ENCODE measurements around the gene SLC46A1.
"Not testable (repeated sequence)": the region's sequence is repeated elsewhere in the genome, so short reads cannot be mapped to it uniquely, and the experiment has no call there.

SLC46A1 gene

DNA sequence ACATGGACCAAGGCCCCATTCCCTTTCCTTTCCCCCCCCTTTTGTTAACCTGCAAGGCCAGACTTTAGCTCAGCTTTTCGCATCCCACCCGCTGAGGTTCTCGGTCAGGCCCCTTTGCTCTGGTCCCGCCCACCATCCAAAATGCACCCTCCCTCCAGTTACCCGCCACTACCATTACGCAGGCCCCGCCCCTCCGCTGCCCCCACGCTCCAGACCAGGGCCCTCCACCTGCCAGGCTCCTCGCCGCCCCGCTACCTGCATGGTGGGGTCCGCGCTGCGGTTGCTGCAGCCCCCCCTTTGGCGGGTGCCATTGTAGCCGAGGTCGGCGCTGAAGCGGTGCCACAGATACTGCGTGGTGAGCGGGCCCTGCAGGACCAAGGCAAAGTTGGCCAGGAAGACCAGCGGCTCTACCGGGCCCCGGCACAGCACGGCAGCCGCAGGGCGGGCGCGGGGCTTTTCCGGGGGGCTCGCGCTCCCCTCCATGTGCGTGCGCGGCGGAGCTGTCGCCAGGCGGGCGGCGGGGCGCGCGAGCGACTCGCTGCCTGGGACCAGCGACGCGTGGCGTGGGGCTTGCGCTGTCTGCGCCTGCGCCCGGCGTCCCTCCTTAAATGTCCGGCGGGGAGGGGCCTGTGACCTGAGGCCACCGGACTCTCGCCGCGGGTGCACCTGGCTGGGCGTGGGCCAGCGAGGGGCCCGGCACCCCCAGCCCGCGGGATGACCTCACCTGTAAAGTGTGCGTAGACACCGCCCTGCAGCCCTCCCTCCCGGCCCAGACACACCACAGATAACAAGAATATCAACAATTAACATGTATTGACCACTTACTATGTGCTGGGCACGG lies at the start of gene SLC46A1:
TSS of gene SLC46A1 (minus strand) at position 581 of the 841 bp plus-strand sequence. CDS start at position 483, 98 bp downstream.
- peak; percentile 35 for DNase-seq

DNA sequence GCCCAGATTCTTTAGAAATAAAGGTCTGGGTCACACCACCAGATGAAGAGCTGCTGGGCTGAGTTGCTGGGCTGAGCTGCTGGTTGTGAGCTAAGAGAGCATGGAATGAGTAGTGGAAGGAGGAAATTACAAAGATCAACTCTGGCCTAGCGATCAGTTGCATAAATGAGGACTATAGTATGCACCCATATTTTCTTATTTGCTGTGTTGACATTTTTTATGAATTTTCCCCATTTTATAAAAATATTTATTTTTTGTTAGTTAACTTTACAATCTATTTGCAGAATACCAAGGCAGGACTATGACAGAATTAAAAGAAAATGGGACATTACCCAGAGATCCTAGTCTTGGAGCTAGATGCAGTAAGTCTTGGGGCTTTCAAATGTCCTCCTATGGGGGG lies 43.8 kb upstream of the SLC46A1 start:
- no peak for DNase-seq

DNA sequence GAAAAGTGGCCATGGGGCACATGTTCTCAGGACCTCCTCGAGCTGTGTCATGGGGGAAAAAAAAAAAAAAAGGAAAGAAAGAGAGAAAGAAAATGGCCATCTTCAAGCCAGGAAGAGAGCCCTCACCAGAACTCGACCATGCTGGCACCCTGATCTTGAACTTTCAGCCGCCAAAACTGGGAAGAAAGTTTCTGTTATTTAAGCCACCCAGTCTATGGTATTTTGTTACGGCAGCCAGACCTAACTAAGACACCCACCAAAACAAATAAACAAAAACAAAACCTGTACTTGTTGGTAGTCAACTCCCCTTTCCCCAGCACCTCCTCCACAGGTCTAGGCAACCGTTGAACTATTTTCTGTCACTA lies 41.4 kb upstream of the SLC46A1 start:
- DNase-seq = no peak

DNA sequence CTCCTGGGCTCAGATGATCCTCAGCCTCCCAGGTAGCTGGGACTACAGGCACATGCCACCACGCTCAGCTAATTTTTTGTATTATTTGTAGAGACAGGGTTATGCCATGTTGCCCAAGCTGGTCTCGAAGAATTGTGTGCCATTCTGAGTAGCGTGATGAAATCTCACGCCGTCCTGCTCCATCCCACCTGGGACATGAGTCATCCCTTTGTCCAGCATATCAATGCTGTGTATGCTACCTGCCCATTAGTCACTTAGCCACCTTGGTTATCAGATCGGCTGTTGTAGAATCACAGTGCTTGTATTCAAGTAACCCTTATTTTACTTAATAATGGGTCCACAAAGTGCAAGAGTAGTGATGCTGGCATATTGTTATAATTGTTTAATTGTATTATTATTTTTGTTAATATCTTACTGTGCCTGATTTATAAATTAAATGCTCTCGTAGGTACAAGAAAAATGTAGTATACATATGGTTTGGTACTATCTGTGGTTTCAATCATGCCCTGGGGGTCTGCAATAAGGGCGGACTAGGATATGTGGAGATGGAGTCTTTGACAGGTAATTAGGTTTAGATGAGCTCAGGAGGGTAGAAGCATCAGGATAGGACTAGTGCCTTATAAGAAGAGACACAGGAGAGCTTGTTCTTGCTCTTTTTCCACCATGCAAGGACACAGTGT lies 40.8 kb upstream of the SLC46A1 start:
- DNase-seq = no peak

DNA sequence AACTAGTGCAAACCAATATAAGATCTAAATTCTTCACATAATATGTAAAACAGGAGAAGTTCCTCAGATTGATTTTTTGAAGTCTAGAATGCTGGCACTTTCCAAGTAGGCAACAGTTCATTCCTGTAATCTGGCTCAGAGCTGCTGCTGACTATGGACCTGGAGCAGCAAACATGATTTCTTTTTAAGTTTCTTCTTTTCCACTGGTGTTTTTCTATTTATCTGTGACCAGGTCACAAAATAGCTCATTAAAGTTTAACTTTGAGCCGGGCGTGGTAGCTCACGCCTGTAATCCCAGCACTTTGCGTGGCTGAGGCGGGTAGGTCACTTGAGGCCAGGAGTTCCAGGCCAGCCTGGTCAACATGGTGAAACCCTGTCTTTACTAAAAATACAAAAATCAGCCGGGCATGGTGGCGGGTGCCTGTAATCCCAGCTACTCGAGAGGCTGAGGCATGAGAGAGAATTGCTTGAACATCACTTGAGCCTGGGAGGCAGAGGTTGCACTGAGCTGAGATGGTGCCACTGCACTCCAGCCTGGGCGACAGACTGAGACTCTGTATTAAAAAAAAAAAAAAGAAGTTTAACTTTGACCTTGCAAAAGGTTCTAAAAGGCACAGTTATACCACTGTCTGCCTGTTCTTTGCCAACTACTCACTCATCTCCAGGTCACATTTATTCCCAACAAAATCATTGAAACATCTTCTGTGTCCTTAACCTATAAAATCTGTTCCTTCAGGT lies 38.1 kb upstream of the SLC46A1 start:
- no peak for DNase-seq

DNA sequence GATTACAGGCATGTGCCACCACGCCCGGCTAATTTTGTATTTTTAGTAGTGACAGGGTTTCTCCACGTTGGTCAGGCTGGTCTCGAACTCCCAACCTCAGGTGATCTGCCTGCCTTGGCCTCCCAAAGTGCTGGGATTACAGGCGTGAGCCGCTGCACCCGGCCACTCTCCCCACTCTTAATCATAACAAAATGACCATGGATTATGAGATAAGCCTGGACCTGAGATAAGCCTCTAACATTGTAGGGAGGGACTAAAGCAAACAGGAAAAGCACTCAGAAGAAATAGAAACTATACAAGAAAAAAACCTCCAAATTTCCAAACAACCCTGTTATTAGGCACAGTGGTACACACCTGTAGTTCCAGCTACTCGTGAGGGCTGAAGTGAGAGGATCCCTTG lies 28.3 kb upstream of the SLC46A1 start:
- not testable (repeated sequence) for DNase-seq

DNA sequence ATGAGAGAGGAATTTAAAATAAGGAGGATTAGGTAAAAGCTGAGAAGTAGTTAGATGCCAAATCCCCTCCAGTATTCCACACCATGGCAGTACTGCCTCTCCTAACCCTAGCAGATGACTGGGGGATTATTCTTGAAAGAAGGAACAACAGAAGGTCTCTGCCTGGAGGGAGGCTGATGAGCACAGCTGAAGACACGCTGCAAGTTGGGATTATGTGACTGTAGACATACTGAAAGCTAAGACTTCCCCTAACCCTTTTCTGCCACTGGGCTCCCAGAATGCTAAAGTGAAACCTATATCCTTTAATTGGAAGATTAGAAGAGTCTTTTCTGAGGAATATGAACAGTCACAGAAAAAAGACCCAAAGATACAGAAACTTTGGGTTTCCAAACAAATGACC lies 27.7 kb upstream of the SLC46A1 start:
- DNase-seq = no peak

DNA sequence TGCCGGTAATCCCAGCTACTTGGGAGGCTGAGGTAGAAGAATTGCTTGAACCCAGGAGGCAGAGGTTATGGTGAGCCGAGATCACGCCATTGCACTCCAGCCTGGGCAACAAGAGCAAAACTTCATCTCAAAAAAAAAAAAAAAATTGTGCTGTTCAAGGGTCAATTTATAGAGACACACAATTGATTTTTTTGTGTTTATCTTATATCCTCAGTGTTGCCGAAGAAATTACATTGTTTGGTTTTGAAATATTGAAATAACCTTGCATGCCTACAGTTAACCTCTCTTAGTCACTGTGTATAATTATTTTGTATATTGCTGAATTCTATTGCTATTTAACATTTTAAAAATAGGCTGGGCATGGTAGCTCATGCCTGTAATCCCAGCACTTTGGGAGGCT lies 22.0 kb upstream of the SLC46A1 start:
- DNase-seq = not testable (repeated sequence)

DNA sequence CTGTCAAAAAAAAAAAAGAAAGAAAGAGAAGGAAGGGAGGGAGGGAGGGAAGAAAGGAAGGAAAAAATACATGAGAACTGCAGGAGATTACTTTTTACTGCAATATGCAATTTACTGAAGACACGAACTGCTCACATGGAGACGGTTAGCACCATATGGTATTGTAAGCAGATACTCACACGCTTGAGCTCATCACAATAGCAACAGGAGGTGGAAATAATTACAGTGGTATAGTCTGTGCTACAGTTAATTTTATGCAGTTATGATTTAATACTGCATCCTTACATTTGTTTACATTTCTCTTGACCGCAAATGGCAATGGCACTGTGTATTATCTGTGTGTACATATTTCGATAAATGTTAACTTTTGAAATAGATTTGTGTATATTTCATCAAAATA lies 21.4 kb upstream of the SLC46A1 start:
- DNase-seq = peak; percentile 71

DNA sequence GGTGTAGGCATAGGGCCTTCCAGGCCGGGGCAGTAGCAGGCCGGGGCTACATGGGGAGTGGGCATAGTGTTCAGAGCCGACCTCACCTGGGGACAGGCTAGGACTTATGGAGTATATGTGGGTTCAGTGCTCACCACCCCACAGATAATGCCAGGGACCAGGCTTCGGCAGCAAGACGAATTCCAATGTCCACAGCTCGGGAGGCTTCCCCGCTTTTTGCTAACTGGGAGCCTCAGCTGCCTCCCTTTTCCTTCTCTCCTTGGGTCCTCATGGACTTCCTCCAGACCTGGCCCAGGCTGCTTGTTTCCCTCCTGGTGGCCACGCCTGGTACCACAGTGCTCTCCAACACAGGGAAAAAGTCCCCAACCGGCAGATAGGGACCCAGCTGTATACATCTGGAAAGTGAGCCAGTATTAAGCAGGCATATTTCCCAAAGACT lies 20.1 kb upstream of the SLC46A1 start:
- no peak for DNase-seq

DNA sequence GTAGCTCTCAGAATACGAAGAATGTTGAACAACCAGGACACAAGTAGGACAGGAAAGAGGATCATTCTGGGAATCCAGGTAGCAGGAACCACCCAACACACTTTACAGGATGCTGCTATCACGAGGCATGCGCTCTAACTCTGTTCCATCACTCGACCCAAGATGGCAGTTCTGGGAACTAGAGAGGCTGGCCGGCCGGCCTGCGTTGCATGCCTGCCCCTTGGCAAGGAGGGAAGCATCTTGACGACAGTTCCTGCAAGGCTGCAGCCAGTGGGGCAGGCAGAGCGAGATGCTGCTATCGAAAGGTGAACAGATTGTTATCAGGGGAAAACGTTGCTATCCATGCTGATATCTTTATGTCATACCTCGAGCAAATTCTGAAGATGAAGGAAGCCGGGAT lies 19.2 kb upstream of the SLC46A1 start:
- no peak for DNase-seq

DNA sequence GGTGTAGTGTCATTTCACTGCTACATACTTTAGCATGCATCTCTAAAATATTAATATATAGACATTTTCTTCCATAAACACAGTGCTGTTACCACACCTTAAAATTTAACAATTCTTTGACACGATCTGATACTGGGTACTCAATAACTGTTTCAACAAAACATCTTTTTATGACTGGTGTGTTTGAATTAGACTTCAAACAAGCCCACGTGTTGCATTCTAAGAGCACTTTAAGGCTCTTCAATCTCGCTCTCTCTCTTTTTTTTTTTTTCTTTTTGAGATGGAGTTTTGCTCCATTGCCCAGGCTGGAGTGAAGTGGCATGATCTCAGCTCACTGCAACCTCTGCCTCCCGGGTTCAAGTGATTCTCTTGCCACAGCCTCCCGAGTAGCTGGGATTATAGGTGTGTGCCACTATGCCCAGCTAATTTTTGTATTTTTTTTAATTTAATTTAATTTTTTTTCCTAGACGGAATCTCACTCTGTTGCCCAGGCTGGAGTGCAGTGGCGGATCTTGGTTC lies 15.8 kb upstream of the SLC46A1 start:
- DNase-seq = no peak

DNA sequence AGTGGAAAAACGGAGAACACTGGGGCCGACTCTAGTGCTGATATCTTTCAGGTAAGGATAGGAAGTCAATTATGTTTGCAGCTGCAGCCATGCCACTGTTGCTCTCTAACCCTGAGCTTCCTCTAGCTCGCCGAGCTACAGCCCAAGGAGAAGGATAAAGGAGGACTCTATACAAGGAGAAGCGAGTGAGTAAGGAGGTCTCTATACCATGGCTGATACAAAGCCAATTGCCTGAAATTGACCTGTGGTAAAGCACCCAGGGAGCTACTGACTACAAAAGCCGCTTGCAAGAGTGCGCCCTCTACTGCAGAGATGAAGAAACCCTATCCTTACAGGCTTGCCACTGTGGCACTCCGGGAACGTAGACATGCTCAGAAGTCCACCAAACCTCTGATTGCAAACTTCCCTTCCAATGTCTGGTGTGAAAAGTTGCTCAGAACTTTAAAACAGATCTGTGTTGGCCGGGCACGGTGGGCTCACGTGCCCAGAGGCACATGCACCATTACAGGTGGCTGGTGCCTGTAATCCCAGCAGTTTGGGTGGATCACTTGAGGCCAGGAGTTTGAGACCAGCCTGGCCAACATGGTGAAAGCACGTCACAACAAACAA lies 10.8 kb upstream of the SLC46A1 start:
- peak; percentile 20 for DNase-seq

DNA sequence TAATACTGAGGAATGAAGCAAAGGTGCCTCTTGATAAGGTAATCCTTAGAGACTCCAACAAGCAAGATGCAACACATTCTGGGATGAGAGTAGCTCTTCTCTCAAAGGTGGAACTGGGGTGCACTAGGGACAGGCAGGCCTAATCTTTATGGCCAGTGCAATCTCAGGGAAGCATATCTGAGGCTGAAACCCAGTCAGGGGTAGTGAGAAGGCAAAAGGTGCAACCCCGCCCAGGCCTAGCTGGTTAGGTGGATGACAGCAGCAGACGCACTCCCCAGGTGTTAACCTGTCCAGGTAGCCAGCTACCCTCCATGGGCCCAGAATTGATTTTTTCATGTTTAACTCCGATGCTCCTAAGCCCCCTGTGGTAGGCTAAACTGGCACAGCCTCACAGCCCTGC lies 9.9 kb upstream of the SLC46A1 start:
- DNase-seq = no peak

DNA sequence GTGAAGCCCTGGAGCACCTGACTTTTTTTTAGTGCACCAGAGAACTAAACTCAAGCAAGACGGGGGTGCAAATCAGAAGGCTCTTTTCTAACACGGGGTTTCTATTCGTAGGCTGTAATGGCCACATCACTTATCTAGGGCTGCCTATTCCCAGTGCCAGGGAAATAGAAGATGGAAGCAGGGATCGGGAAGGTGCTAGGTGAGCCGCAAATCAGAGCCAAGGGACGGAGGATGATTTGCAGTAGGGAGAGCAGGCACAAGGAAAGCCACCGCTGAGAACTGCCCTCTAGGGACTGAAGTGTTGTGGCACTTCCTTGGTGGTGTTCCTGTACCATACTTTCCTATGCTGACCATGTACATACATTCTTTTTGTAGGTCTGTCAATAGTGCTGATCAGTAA lies 7.8 kb upstream of the SLC46A1 start:
- DNase-seq = no peak

DNA sequence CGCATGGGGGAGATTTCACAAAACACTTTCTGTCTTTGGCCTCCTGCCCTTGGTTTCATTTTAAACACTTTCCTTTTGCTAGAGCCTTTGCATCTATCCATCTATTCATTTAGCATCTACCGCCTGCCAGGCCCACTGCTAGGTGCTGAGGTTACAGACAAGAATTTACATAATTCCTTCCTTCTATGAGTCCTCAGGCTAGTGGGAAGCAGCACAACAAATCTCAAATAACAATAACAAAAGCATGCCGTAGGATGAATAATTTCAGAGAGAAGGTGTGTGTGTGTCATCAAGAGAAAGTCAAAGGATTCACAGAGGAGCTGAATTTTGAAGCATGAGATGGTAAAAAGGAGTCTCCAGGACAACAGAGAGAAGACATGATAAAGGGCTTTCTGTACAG lies 6.1 kb upstream of the SLC46A1 start:
- DNase-seq = no peak

DNA sequence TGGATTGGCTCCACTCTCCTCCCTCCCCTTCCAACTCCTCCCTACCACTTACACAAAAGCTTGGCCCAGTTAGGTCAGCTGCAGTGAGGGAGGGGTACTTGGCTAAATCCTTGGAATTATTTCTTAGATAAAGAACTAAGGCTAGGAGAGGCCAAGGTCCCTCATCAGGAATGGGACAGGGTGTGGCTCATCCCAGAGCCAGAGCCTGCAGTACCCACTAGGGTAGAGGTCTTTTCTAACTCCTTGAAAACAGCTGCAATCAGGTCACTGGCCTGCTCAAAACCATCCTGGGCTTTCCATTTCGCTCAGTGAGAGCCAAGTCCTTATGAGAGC lies 1.9 kb upstream of the SLC46A1 start:
- DNase-seq = no peak

DNA sequence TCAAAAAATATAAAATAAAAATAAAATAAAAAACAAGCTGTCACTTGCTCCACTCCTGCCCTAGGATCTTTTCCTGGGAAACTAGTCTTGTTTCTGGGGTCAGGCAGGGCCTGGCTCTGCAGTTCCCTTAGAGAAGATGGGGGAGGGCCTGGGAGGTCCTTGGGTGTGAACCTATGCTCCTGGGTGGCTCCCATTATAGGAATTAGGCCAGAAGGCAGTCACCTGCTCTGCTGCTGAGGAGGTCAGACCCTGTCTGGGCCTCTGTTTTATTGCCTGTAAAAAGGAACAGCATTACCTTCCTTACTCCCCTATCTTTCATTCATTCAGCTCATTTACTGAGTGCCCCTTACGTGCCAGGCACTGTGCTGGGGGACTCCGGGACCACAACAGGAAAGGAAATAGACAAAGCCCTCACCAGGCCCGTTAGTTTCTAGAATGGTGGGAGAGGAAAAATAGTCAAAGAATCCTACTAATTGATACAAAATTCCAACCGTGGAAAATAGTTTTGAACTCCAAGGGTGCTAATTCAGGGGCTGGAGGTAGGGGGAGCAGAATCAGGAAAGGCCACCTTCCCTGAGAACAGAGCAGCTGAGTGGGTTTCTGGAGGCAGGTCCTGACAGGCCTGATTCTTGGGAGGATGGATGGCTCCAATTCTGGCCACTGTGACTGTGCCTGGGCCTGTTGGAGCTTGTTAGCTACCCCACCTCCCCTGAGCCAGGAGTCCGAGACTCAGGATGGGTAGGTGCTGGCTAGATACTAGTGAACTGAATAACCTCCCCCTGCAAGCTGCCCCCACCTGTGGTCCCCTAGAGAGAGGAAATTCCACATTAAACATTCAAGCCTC lies 1.3 kb upstream of the SLC46A1 start:
- DNase-seq = no peak

DNA sequence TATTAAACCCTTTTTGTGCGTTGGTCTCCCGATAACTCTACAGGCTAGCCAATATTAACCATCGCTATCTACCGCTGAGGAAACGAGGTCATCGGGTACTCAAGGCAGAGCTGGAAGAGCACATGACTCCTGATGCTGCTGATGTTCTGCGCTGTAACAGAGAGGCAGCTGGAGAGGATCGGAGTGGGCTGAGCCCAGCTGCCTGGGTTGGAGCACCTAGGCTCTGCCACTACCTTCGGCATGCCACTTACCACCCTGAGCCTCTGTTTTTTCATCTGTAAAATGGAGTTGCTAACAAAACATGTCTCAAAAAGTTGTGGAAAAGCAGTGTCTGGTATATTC lies 432 bp upstream of the SLC46A1 start:
- DNase-seq = no peak

DNA sequence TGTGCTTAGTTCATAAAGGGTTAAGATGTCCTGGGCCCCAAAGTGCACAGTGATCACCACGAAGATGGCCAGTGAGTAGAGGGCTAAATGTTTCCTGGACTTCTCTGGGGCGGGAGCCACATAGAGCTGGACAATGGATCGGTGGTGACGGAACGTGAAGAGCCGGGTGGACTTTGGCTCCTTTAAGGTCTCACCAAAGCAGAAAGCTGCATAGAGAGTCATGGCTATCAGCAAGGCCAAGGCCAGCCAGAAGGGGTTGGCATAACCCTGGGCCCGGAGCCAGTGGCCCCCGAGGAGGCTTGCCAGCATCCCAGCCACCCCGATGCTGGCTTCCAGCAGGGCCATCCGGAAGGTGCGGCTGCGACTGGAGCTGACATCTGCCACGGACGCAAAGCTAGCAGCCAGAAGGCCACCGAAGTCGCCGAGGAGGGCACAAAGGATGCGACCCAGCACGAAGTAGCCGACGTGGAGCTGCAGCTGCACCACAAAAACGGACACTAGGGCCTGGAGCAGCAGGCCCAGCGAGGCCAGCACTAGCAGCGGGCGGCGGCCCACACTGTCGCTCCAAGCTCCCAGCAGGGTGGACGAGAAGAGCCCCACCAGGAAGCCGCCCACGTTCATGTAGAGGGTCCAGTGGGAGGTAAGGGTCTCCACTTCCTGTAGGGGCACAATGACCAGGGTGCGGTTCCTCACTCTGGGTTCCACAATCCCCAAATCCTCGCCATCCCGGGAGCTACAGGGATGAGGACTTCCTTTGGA lies 1.0 kb downstream of the SLC46A1 start:
- no peak for DNase-seq

DNA sequence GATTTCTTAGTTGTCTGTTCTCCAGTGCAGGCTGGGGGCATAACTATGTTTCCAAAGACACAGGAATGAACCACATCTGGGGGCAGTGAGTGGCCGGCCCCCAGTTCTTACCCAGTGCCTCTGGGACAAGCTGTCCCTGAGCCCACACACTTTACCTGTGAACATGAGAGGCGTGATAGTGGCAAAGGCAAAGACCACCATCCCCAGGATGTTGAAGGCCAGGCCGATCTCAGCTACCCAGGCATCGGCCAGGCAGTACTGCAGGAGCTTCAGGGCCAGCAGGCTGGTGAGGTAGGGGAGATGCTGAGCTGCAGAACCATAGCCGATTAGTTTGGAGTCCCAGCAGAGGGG lies 1.6 kb downstream of the SLC46A1 start:
- DNase-seq = no peak

DNA sequence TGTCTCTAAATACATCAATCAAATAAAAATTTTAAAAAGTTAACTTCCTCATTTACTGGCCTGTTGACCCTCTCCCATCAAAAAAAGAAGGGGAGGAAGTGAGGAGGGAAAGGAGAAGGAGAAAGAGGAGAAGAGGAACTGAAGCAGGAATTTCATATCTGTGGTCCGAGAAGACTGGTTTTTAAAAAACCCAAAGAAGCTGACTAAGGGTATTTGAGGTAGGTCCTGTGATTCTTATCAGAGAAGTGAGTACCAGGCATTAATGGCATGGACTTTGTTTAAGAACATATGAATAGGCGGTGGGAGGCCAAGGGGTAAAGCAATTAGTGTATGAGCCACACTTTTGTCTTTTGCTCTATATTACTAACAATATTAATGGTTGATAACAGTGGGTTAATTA lies 2.0 kb downstream of the SLC46A1 start:
- no peak for DNase-seq

Measured in NCI-H1417 treated with DMSO at 0.1 percent for 48 hours (cell line).